ENCODE results near the gene ELK4.

- TF ChIP-seq CTCF (IDR thresholded peaks at IDR 0.05; ENCODE audit: extremely low read depth in 1 of 2, insufficient read depth in 1 of 2, low read depth in 1 of 2, low read length in 2 of 2) (no peak), POLR2A (IDR thresholded peaks at IDR 0.05; ENCODE audit: low read depth, low read length) (no peak), GATA2 (IDR thresholded peaks at IDR 0.05; ENCODE audit: insufficient read depth, insufficient read length, low read depth, low read length) (no peak), MYC (IDR thresholded peaks at IDR 0.05; ENCODE audit: low read depth, low read length) (no peak), POLR2AphosphoS5 (IDR thresholded peaks at IDR 0.05; ENCODE audit: insufficient read depth, low read depth, low read length) (no peak), EZH2 (IDR thresholded peaks at IDR 0.05; ENCODE audit: borderline replicate concordance, low read depth, low read length, severe bottlenecking) (no peak), FOS (IDR thresholded peaks at IDR 0.05; ENCODE audit: borderline replicate concordance, insufficient read depth, low read length) (no peak)
- TF ChIP-seq, protein P1, sequence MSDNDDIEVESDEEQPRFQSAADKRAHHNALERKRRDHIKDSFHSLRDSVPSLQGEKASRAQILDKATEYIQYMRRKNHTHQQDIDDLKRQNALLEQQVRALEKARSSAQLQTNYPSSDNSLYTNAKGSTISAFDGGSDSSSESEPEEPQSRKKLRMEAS (IDR thresholded peaks at IDR 0.05; ENCODE audit: insufficient read depth, insufficient read length) = no peak
Observed at GRCh38 chr1:205570173-205570501, 61.7 kb downstream of the ELK4 start.
